Endothelial cell (in vitro differentiated cells): ENCODE data around the gene TMEM221. TPM values are rescaled to one million over a fixed set of nuclear protein-coding genes. Genes with fewer than 3 reads are reported as not detected.

Experiments used
- DNase-seq: peaks from one replicate; pipeline ENCODE4 v3.0.0; 2021; ENCODE audit warnings: low spot score
- H3K27ac Mint-ChIP-seq: one replicate; pipeline ENCODE4 v1.8.0; 2021; ENCODE audit warnings: mixed read lengths, inconsistent platforms; ENCODE audit not compliant: unreplicated experiment
- H3K27me3 Mint-ChIP-seq: one replicate; pipeline ENCODE4 v1.8.0; 2021; ENCODE audit warnings: mild to moderate bottlenecking, moderate library complexity, mixed read lengths, inconsistent platforms; ENCODE audit not compliant: unreplicated experiment
- H3K36me3 Mint-ChIP-seq: one replicate; pipeline ENCODE4 v1.8.0; 2021; ENCODE audit warnings: mild to moderate bottlenecking, low read depth, mixed read lengths, inconsistent platforms; ENCODE audit not compliant: unreplicated experiment
- H3K4me1 Mint-ChIP-seq: one replicate; pipeline ENCODE4 v1.8.0; 2021; ENCODE audit warnings: mild to moderate bottlenecking, mixed read lengths, inconsistent platforms; ENCODE audit not compliant: unreplicated experiment
- H3K4me3 Mint-ChIP-seq: one replicate; pipeline ENCODE4 v1.8.0; 2021; ENCODE audit warnings: mild to moderate bottlenecking, mixed read lengths, inconsistent platforms; ENCODE audit not compliant: unreplicated experiment
- H3K9me3 Mint-ChIP-seq: one replicate; pipeline ENCODE4 v1.8.0; 2021; ENCODE audit warnings: mixed read lengths, inconsistent platforms; ENCODE audit not compliant: unreplicated experiment
- CTCF ChIP-seq: fragments of 200-600 bp; sonication (generic); IDR thresholded peaks from one replicate; pipeline ENCODE4 v1.5.0; 2021; ENCODE audit warnings: antibody characterized with exemption; ENCODE audit not compliant: unreplicated experiment
- total RNA-seq: library from RNA; stranded (reverse); fragmentation: NEBNext Ultra II Directional; extraction: Animal tissue kit (Norgen Biotek cat#: 25700); gene quantifications from one replicate; pipeline ENCODE4 v1.2.1, GENCODE V29; 2021; ENCODE audit not compliant: unreplicated experiment

The TMEM221 gene
- total RNA-seq, 1 donor from 2014 or later, result 1.4 TPM

DNA sequence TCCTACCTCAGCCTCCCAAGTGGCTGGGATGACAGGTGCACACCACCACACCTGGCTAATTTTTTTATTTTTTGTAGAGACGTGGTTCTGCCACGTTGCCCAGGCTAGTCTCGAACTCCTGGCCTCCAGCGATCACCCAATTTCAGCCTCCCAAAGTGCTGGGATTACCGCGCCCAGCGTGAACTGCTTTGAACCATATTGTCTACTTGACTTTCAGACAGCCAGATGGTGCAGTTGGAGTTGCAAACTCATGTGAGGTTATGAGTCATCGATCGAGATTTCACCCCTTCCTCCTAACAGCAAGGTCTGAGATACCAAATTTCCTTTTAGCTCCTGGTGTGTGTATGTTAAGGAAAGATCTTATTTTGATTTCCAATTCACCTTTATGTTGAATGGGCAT, 24.6 kb upstream of the TMEM221 start:
- H3K9me3 Mint-ChIP-seq, result no peaks in the 10 kb centered on the region
- peaks cover 9% of the 10 kb centered on the region for H3K27me3 Mint-ChIP-seq
- no peak overlapping the region for H3K27ac Mint-ChIP-seq
- peaks cover 29% of the 10 kb centered on the region for H3K4me1 Mint-ChIP-seq
- no peaks in the 10 kb centered on the region for H3K36me3 Mint-ChIP-seq
- DNase-seq, result no peak
- TF ChIP-seq CTCF, result no peak
- H3K4me3 Mint-ChIP-seq, result no peak overlapping the region

- TF ChIP-seq CTCF, result no peak
- no peaks in the 10 kb centered on the region for H3K9me3 Mint-ChIP-seq
- no peak overlapping the region for H3K27ac Mint-ChIP-seq
- peaks cover 29% of the 10 kb centered on the region for H3K4me1 Mint-ChIP-seq
- no peak for DNase-seq
- peaks cover 8% of the 10 kb centered on the region for H3K27me3 Mint-ChIP-seq
- peak overlapping the region; percentile 88 for H3K4me3 Mint-ChIP-seq
- no peaks in the 10 kb centered on the region for H3K36me3 Mint-ChIP-seq
Measured at GRCh38 chr19:17471410-17472125, 23.1 kb upstream of the TMEM221 start.

GRCh38 chr19:17470068-17470841, 21.8 kb upstream of the TMEM221 start, which contains the start of gene SLC27A1:
Gene SLC27A1, plus strand, starts transcription at chr19:17470524. Its CDS starts 17 bp downstream, at chr19:17470541.
- no peaks in the 10 kb centered on the region for H3K9me3 Mint-ChIP-seq
- peak; percentile 98 for DNase-seq
- peak within 1 kb of the TSS; percentile 91 for H3K27ac Mint-ChIP-seq
- peaks cover 28% of the 10 kb centered on the region for H3K4me1 Mint-ChIP-seq
- H3K36me3 Mint-ChIP-seq, result no peaks in the 10 kb centered on the region
- TF ChIP-seq CTCF, result peak; percentile 17
- peak within 1 kb of the TSS; percentile 97 for H3K4me3 Mint-ChIP-seq
- peaks cover 7% of the 10 kb centered on the region for H3K27me3 Mint-ChIP-seq

- Mint-ChIP-seq H3K4me1 (peaks cover 27% of the 10 kb centered on the region), H3K27me3 (peaks cover 7% of the 10 kb centered on the region), H3K4me3 (peak overlapping the region; percentile 97)
Measured at GRCh38 chr19:17469481-17470067, 21.1 kb upstream of the TMEM221 start.

More at GRCh38 chr19:17469481-17470067, 21.1 kb upstream of the TMEM221 start:
- no peak for TF ChIP-seq CTCF
- DNase-seq, result peak; percentile 89
- H3K27ac Mint-ChIP-seq, result peak overlapping the region; percentile 91
- H3K9me3 Mint-ChIP-seq, result no peaks in the 10 kb centered on the region
- H3K36me3 Mint-ChIP-seq, result no peaks in the 10 kb centered on the region
